HepG2 (cell line): Measurements from ENCODE around the gene IL1A. TPM values are rescaled to one million over a fixed set of nuclear protein-coding genes. Genes with fewer than 3 reads are reported as not detected.

Experiments used
- ATAC-seq: fragments of 200-7000 bp; cut with Tn5 transposase; 3 replicates; pipeline ENCODE4 v1.9.1; 2020; ENCODE audit warnings: mild to moderate bottlenecking, moderate library complexity
- BruUV-seq: library from RNA; stranded (reverse); fragments of 400-500 nt; replicated peaks from 2 replicates; lab custom pipeline; 2021; lab: Mats Ljungman, UMichigan
- CTCF ChIA-PET: fragments of 300-600 bp; formaldehyde crosslinking; extraction: SDS; loops from one replicate; lab custom pipeline; 2021; ENCODE audit warnings: low total read pairs, inconsistent platforms, low intra/inter-chr PET ratio; lab: Yijun Ruan, JAX
- POLR2A ChIA-PET: fragments of 350-600 bp; sonication (Branson Sonifier 250); formaldehyde crosslinking; loops from one replicate; lab custom pipeline; 2020; ENCODE audit warnings: antibody characterized with exemption, inconsistent platforms; lab: Yijun Ruan, JAX
- DNase-seq: peaks from one replicate; pipeline ENCODE4 v3.0.0-alpha.2; 2015; ENCODE audit warnings: low spot score
- FAIRE-seq: peaks from 3 replicates; lab custom pipeline; 2011; peaks lifted over from hg19 to GRCh38; lab: Jason Lieb, UNC
- H2AFZ ChIP-seq: one replicate; pipeline ENCODE4 v1.6.1; 2011; ENCODE audit warnings: low read length, inconsistent platforms
- H3K27ac ChIP-seq: fragments of 300-600 bp; 3 replicates; pipeline ENCODE4 v1.8.0; 2011; ENCODE audit warnings: mixed run types, mild to moderate bottlenecking, mixed read lengths, low read length, inconsistent platforms; ENCODE audit not compliant: insufficient read depth; ENCODE audit errors: extremely low read length
- H3K27me3 ChIP-seq, 2 experiments: fragments of 200-600 bp in 1 of 2; 2 replicates in 1 of 2; 3 replicates in 1 of 2; pipeline versions ENCODE4 v1.6.0 to v1.8.0; 2011; ENCODE audit warnings: low read length in 2 of 2, mild to moderate bottlenecking in 2 of 2, moderate library complexity in 2 of 2, inconsistent platforms in 1 of 2; ENCODE audit not compliant: insufficient read depth in 2 of 2, control insufficient read depth in 1 of 2
- H3K36me3 ChIP-seq, 2 experiments: fragments of 200-600 bp in 1 of 2; replicated peaks in 1 of 2; 2 replicates in 1 of 2; 3 replicates in 1 of 2; pipeline versions ENCODE4 v1.5.1 to v1.8.0; 2011; ENCODE audit warnings: low read length in 2 of 2, inconsistent platforms in 1 of 2; ENCODE audit not compliant: insufficient read depth in 2 of 2, control insufficient read depth in 1 of 2
- H3K4me1 ChIP-seq: 2 replicates; pipeline ENCODE4 v1.5.1; 2012; ENCODE audit warnings: low read length, inconsistent platforms; ENCODE audit not compliant: insufficient read depth
- H3K4me2 ChIP-seq: 2 replicates; pipeline ENCODE4 v1.6.0; 2011; ENCODE audit warnings: low read depth, low read length, inconsistent platforms
- H3K4me3 ChIP-seq, 3 experiments: fragments of 200-600 bp in 1 of 3; sonication (generic), shearing (Covaris generic) in 1 of 3; replicated peaks in 1 of 3; 2 replicates each; pipeline ENCODE4 v1.5.1; 2011 to 2016; ENCODE audit warnings: low read length in 3 of 3, inconsistent platforms in 2 of 3, low read depth in 2 of 3, mild to moderate bottlenecking in 2 of 3, control low read depth in 1 of 3, mixed read lengths in 1 of 3; ENCODE audit not compliant: insufficient read depth in 1 of 3
- H3K79me2 ChIP-seq: one replicate; pipeline ENCODE4 v1.6.1; 2011; ENCODE audit warnings: low read length, inconsistent platforms; ENCODE audit not compliant: insufficient read depth
- H3K9ac ChIP-seq: 2 replicates; pipeline ENCODE4 v1.6.0; 2011; ENCODE audit warnings: mild to moderate bottlenecking, low read depth, low read length, inconsistent platforms; ENCODE audit not compliant: insufficient read depth
- H3K9me3 ChIP-seq: 2 replicates; pipeline ENCODE4 v1.5.1; 2012; ENCODE audit warnings: mild to moderate bottlenecking, low read length
- H4K20me1 ChIP-seq: 2 replicates; pipeline ENCODE4 v1.6.0; 2011; ENCODE audit warnings: inconsistent platforms, mild to moderate bottlenecking, low read length, moderate library complexity; ENCODE audit not compliant: insufficient read depth
- BRCA1 ChIP-seq: sonication (generic); formaldehyde crosslinking; IDR thresholded peaks from 2 replicates; pipeline ENCODE4 v1.4.0; 2020; ENCODE audit warnings: missing genetic modification reagents
- EEA1 ChIP-seq: sonication (generic); formaldehyde crosslinking; IDR thresholded peaks from 2 replicates; pipeline ENCODE4 v1.5.1; 2020; ENCODE audit warnings: mild to moderate bottlenecking, missing genetic modification reagents, borderline replicate concordance
- FOXC1 ChIP-seq: sonication (generic); formaldehyde crosslinking; IDR thresholded peaks from 2 replicates; pipeline ENCODE4 v1.8.0; 2022; ENCODE audit warnings: mild to moderate bottlenecking, missing genetic modification reagents, borderline replicate concordance
- HHEX ChIP-seq: IDR thresholded peaks from 2 replicates; pipeline ENCODE4 v1.6.1; 2016; ENCODE audit warnings: control low read depth
- HNRNPH1 ChIP-seq: fragments of 200-400 bp; formaldehyde crosslinking; optimal IDR thresholded peaks from 2 replicates; pipeline ENCODE3; 2017; ENCODE audit warnings: mild to moderate bottlenecking, low read depth, low read length
- MED8 ChIP-seq: sonication (generic); formaldehyde crosslinking; IDR thresholded peaks from 2 replicates; pipeline ENCODE4 v1.8.1; 2023; ENCODE audit warnings: mild to moderate bottlenecking, missing genetic modification reagents; ENCODE audit not compliant: insufficient replicate concordance
- NFATC3 ChIP-seq: sonication (generic); formaldehyde crosslinking; IDR thresholded peaks from 2 replicates; pipeline ENCODE4 v1.5.1; 2020; ENCODE audit warnings: mild to moderate bottlenecking, missing genetic modification reagents
- RFX1 ChIP-seq: fragments of 450-650 bp; IDR thresholded peaks from 2 replicates; pipeline ENCODE4 v1.6.1; 2017
- SIX4 ChIP-seq: sonication (generic); formaldehyde crosslinking; IDR thresholded peaks from 2 replicates; pipeline ENCODE4 v1.4.0; 2020; ENCODE audit warnings: missing genetic modification reagents
- TFAP4 ChIP-seq: sonication (generic); IDR thresholded peaks from 2 replicates; pipeline ENCODE4 v1.6.1; 2016; ENCODE audit warnings: low read depth, borderline replicate concordance
- ZNF557 ChIP-seq: sonication (generic); formaldehyde crosslinking; IDR thresholded peaks from 2 replicates; pipeline ENCODE4 v1.4.0; 2020; ENCODE audit warnings: missing genetic modification reagents
- ZNF775 ChIP-seq: sonication (generic); formaldehyde crosslinking; IDR thresholded peaks from 2 replicates; pipeline ENCODE4 v1.4.0; 2020; ENCODE audit warnings: missing genetic modification reagents, mild to moderate bottlenecking, moderate library complexity, borderline replicate concordance
- ZNF800 ChIP-seq: sonication (generic); formaldehyde crosslinking; IDR thresholded peaks from 2 replicates; pipeline ENCODE4 v1.4.0; 2020; ENCODE audit warnings: missing genetic modification reagents
- WGBS: methylation state at CpG from one replicate; pipeline ENCODE4 v1.1.6; 2017; ENCODE audit warnings: low lambda C conversion rate; 5-methylcytosine and 5-hydroxymethylcytosine counted together
- in situ Hi-C: cut with HindIII; loops from 2 replicates; pipeline ENCODE4 v1.10.0; 2017; ENCODE audit warnings: low pct_unique_long_range_greater_than_20kb; ENCODE audit not compliant: extremely low pct_ligation_motif_present
- intact Hi-C: fragments of 100-400 bp; cut with micrococcal nuclease; formaldehyde crosslinking; loops from one replicate; pipeline ENCODE4 v1.10.0; 2022; ENCODE audit not compliant: unreplicated experiment
- polyA plus RNA-seq, 8 experiments: library from polyadenylated mRNA; depleted of rRNA in 3 of 8; stranded (reverse) in 7 of 8; unstranded in 1 of 8; fragments of >200 nt; fragmentation: Illumina TruSeq in 4 of 8; extraction: Trizol in 4 of 8; gene quantifications; 2 replicates each; pipeline versions ENCODE4 v1.2.1 to v1.2.3, GENCODE V29; 2011 to 2016; ENCODE audit warnings: low read depth in 4 of 8, missing spikeins in 1 of 8, mixed read lengths in 1 of 8; ENCODE audit not compliant: insufficient read depth in 1 of 8
- total RNA-seq, 5 experiments: library from RNA; depleted of rRNA; stranded (reverse); fragments of >200 nt; fragmentation: Illumina TruSeq; extraction: Trizol; gene quantifications; 2 replicates each; pipeline ENCODE4 v1.2.3, GENCODE V29; 2016; ENCODE audit warnings: low read depth in 1 of 5
- TF ChIP-seq, protein P1 (sequence below): sonication (generic); formaldehyde crosslinking; IDR thresholded peaks from 2 replicates; pipeline ENCODE4 v1.5.0; 2020; ENCODE audit warnings: missing genetic modification reagents

IL1A gene
- total and polyA plus RNA-seq, 2 of the 13 experiments (the other 11 are each of a cell fraction or from before 2014, with no cell fraction given) = not detected

- CTCF ChIA-PET = no interaction called here
- WGBS = 93% methylated on average over 1 of the region's 1 CpG
- ATAC-seq = no peak
Observed at GRCh38 chr2:112733871-112734270, 50.4 kb downstream of the IL1A start.

More at GRCh38 chr2:112733871-112734270, 50.4 kb downstream of the IL1A start:
- FAIRE-seq (no peak), DNase-seq (no peak)
- peaks cover 13% of the 10 kb centered on the region for H3K4me1 ChIP-seq
- no peak for TF ChIP-seq BRCA1
- no peak for TF ChIP-seq FOXC1 (CRISPR knock-in tag)
- TF ChIP-seq RFX1 = no peak
- no peak for TF ChIP-seq ZNF557 (CRISPR knock-in tag)
- no peak for TF ChIP-seq EEA1 (CRISPR knock-in tag)
- TF ChIP-seq, protein P1, sequence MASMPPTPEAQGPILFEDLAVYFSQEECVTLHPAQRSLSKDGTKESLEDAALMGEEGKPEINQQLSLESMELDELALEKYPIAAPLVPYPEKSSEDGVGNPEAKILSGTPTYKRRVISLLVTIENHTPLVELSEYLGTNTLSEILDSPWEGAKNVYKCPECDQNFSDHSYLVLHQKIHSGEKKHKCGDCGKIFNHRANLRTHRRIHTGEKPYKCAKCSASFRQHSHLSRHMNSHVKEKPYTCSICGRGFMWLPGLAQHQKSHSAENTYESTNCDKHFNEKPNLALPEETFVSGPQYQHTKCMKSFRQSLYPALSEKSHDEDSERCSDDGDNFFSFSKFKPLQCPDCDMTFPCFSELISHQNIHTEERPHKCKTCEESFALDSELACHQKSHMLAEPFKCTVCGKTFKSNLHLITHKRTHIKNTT (CRISPR knock-in tag) = no peak
- TF ChIP-seq HNRNPH1 = no peak
- TF ChIP-seq TFAP4 = no peak
- TF ChIP-seq ZNF800 (CRISPR knock-in tag) = no peak
- TF ChIP-seq HHEX = no peak
- TF ChIP-seq ZNF775 = no peak
- TF ChIP-seq NFATC3 (CRISPR knock-in tag) = no peak
- no peak for TF ChIP-seq MED8 (CRISPR knock-in tag)
- TF ChIP-seq SIX4 (CRISPR knock-in tag) = no peak
- no peak overlapping the region for H3K27ac ChIP-seq
- H3K9ac ChIP-seq = no peak overlapping the region
- no TSS peak for BruUV-seq
- POLR2A ChIA-PET = no interaction called here
- intact Hi-C loops (no loop called here), in situ Hi-C loops (no loop called here)
- no peaks in the 10 kb centered on the region for H3K9me3 ChIP-seq
- H3K4me2 ChIP-seq = no peak overlapping the region
- H2AFZ ChIP-seq = no peak overlapping the region
- no peaks in the 10 kb centered on the region for H4K20me1 ChIP-seq
- no peak overlapping the region for H3K4me3 ChIP-seq
- peaks cover 4 to 9% of the 10 kb centered on the region in 2 experiments; a peak in 3 of 5 replicates for H3K36me3 ChIP-seq
- no peaks in the 10 kb centered on the region for H3K79me2 ChIP-seq
- H3K27me3 ChIP-seq = no peaks in the 10 kb centered on the region
